HL-60 (cell line): ENCODE results near the gene BPTF.
"Not testable (repeated sequence)": the region's sequence is repeated elsewhere in the genome, so short reads cannot be mapped to it uniquely, and the experiment has no call there.

ENCODE experiments used
- DNase-seq, 2 experiments: peaks; one replicate each; pipeline ENCODE4 v3.0.0-alpha.2; 2010 to 2020; ENCODE audit warnings: low read depth in 1 of 2, low spot score in 1 of 2
- H3K27ac ChIP-seq: fragments of 250-450 bp; sonication (Bioruptor Pico); replicated peaks from 2 replicates; pipeline ENCODE4 v1.5.1; 2020; ENCODE audit warnings: mild to moderate bottlenecking, moderate library complexity
- H3K27me3 ChIP-seq: fragments of 250-450 bp; sonication (Bioruptor Pico); 2 replicates; pipeline ENCODE4 v1.5.1; 2021; ENCODE audit warnings: mild to moderate bottlenecking, moderate library complexity; ENCODE audit not compliant: insufficient read depth, poor library complexity, severe bottlenecking
- H3K4me3 ChIP-seq: replicated peaks from 2 replicates; pipeline ENCODE4 v1.5.1; 2011; ENCODE audit warnings: mild to moderate bottlenecking, control low read depth, low read length; ENCODE audit not compliant: insufficient read depth
- CTCF ChIP-seq: IDR thresholded peaks from one replicate; pipeline ENCODE4 v1.5.1; 2011; ENCODE audit warnings: low read length, control low read depth, inconsistent platforms; ENCODE audit not compliant: insufficient read depth
- GABPA ChIP-seq: IDR thresholded peaks from 2 replicates; pipeline ENCODE4 v1.6.1; 2012; ENCODE audit warnings: low read depth
- POLR2AphosphoS5 ChIP-seq: IDR thresholded peaks from 2 replicates; pipeline ENCODE4 v1.6.1; 2012; ENCODE audit warnings: low read depth
- REST ChIP-seq: IDR thresholded peaks from 2 replicates; pipeline ENCODE4 v1.6.1; 2012; ENCODE audit warnings: low read depth; ENCODE audit not compliant: insufficient replicate concordance
- SPI1 ChIP-seq: IDR thresholded peaks from 2 replicates; pipeline ENCODE4 v1.6.1; 2012; ENCODE audit warnings: low read depth, mild to moderate bottlenecking, borderline replicate concordance

The BPTF gene

GRCh38 chr17:67785504-67785903 lies 39.8 kb upstream of the BPTF start:
- H3K4me3 ChIP-seq: no peak overlapping the region
- DNase-seq: no peak
- no peaks in the 10 kb centered on the region for H3K27me3 ChIP-seq
- no peak overlapping the region for H3K27ac ChIP-seq
- TF ChIP-seq CTCF (no peak), POLR2AphosphoS5 (no peak), GABPA (no peak), SPI1 (no peak), REST (no peak)

- TF ChIP-seq REST (no peak), GABPA (no peak), SPI1 (peak; percentile 61; the same call in 1 of the 2 replicates), POLR2AphosphoS5 (no peak), CTCF (peak; percentile 49)
- Histone ChIP-seq H3K27me3 (no peaks in the 10 kb centered on the region), H3K27ac (no peak overlapping the region), H3K4me3 (no peak overlapping the region)
- DNase-seq: peak; percentile 16 to 78
Measured at GRCh38 chr17:67800495-67800928, 24.8 kb upstream of the BPTF start.

GRCh38 chr17:67801626-67802175 lies 23.6 kb upstream of the BPTF start:
- DNase-seq: no peak
- Histone ChIP-seq H3K27me3 (no peaks in the 10 kb centered on the region), H3K4me3 (no peak overlapping the region), H3K27ac (no peak overlapping the region)
- peak; percentile 6 for TF ChIP-seq CTCF
- no peak for TF ChIP-seq GABPA

GRCh38 chr17:67810464-67810863 lies 14.8 kb upstream of the BPTF start:
- no peak overlapping the region for H3K4me3 ChIP-seq
- no peak for DNase-seq
- no peak for TF ChIP-seq REST
- no peak for TF ChIP-seq GABPA
- no peak for TF ChIP-seq CTCF
- H3K27ac ChIP-seq: no peak overlapping the region
- H3K27me3 ChIP-seq: no peaks in the 10 kb centered on the region

- not testable (repeated sequence) for H3K27ac ChIP-seq, DNase-seq, H3K4me3 ChIP-seq, H3K27me3 ChIP-seq
Measured at GRCh38 chr17:67812380-67812779, 12.9 kb upstream of the BPTF start.
